Measurements from ENCODE around the gene KCNJ18.
"Not testable (repeated sequence)": the region's sequence is repeated elsewhere in the genome, so short reads cannot be mapped to it uniquely, and the experiment has no call there.

The KCNJ18 gene

GRCh38 chr17:21711182-21711581 lies 18.9 kb downstream of the KCNJ18 start:
- DNase-seq (ENCODE audit: insufficient read length, low spot score): no peak
- no peak for FAIRE-seq
- no peak for TF ChIP-seq CTCF (IDR thresholded peaks at IDR 0.05; ENCODE audit: insufficient read depth, missing control alignments)

GRCh38 chr17:21713020-21713419 lies 20.7 kb downstream of the KCNJ18 start:
- FAIRE-seq: not testable (repeated sequence)

GRCh38 chr17:21713631-21714030 lies 21.3 kb downstream of the KCNJ18 start:
- DNase-seq (ENCODE audit: insufficient read length, low spot score); FAIRE-seq: not testable (repeated sequence)

More at GRCh38 chr17:21713020-21713419, 20.7 kb downstream of the KCNJ18 start:
- DNase-seq (ENCODE audit: insufficient read length, low spot score): not testable (repeated sequence)

GRCh38 chr17:21714676-21715075 lies 22.4 kb downstream of the KCNJ18 start:
- DNase-seq (ENCODE audit: insufficient read length, low spot score); FAIRE-seq: not testable (repeated sequence)

GRCh38 chr17:21715877-21716276 lies 23.6 kb downstream of the KCNJ18 start:
- FAIRE-seq; DNase-seq (ENCODE audit: insufficient read length, low spot score): not testable (repeated sequence)

- not testable (repeated sequence) for DNase-seq (ENCODE audit: insufficient read length, low spot score)
These were observed 26.6 kb downstream of the KCNJ18 start for GRCh38 chr17:21718971-21719370.

GRCh38 chr17:21719511-21720226 lies 27.3 kb downstream of the KCNJ18 start:
- not testable (repeated sequence) for FAIRE-seq; DNase-seq (ENCODE audit: insufficient read length, low spot score)

More at GRCh38 chr17:21718971-21719370, 26.6 kb downstream of the KCNJ18 start:
- FAIRE-seq: not testable (repeated sequence)

- not testable (repeated sequence) for FAIRE-seq; DNase-seq (ENCODE audit: insufficient read length, low spot score)
These were observed 28.2 kb downstream of the KCNJ18 start for GRCh38 chr17:21720566-21720965.

GRCh38 chr17:21722268-21722667 lies 29.9 kb downstream of the KCNJ18 start:
- not testable (repeated sequence) for FAIRE-seq

GRCh38 chr17:21724216-21725006 lies 32.1 kb downstream of the KCNJ18 start:
- DNase-seq (ENCODE audit: insufficient read length, low spot score); FAIRE-seq: not testable (repeated sequence)

More at GRCh38 chr17:21722268-21722667, 29.9 kb downstream of the KCNJ18 start:
- not testable (repeated sequence) for DNase-seq (ENCODE audit: insufficient read length, low spot score)

GRCh38 chr17:21731076-21731475 lies 38.8 kb downstream of the KCNJ18 start:
- not testable (repeated sequence) for FAIRE-seq; DNase-seq (ENCODE audit: insufficient read length, low spot score)

- not testable (repeated sequence) for DNase-seq (ENCODE audit: insufficient read length, low spot score); FAIRE-seq
These were observed 41.6 kb downstream of the KCNJ18 start for GRCh38 chr17:21733931-21734330.

- not testable (repeated sequence) for FAIRE-seq; DNase-seq (ENCODE audit: insufficient read length, low spot score)
These were observed 43.5 kb downstream of the KCNJ18 start for GRCh38 chr17:21735814-21736213.

- FAIRE-seq; DNase-seq (ENCODE audit: insufficient read length, low spot score): not testable (repeated sequence)
These were observed 44.8 kb downstream of the KCNJ18 start for GRCh38 chr17:21737015-21737580.

GRCh38 chr17:21738241-21738640 lies 45.9 kb downstream of the KCNJ18 start:
- not testable (repeated sequence) for DNase-seq (ENCODE audit: insufficient read length, low spot score); FAIRE-seq

- FAIRE-seq; DNase-seq (ENCODE audit: insufficient read length, low spot score): not testable (repeated sequence)
These were observed 46.7 kb downstream of the KCNJ18 start for GRCh38 chr17:21738877-21739474.

- not testable (repeated sequence) for FAIRE-seq; DNase-seq (ENCODE audit: insufficient read length, low spot score)
These were observed 47.2 kb downstream of the KCNJ18 start for GRCh38 chr17:21739485-21739884.

- FAIRE-seq: not testable (repeated sequence)
These were observed 48.5 kb downstream of the KCNJ18 start for GRCh38 chr17:21740836-21741235.

More at GRCh38 chr17:21740836-21741235, 48.5 kb downstream of the KCNJ18 start:
- not testable (repeated sequence) for DNase-seq (ENCODE audit: insufficient read length, low spot score)

Data from D721Med (cell line).